PC-3 (cell line): ENCODE data around the gene P2RY2.

Experiments
- EZH2 ChIP-seq: fragments of 300-600 bp; sonication (generic); IDR thresholded peaks from one replicate; pipeline ENCODE4 v1.6.1; 2017; ENCODE audit warnings: antibody characterized with exemption, mild to moderate bottlenecking, low read length; ENCODE audit not compliant: unreplicated experiment
- EZH2phosphoT487 ChIP-seq: fragments of 300-600 bp; sonication (generic); IDR thresholded peaks from 2 replicates; pipeline ENCODE4 v1.6.1; 2018; ENCODE audit warnings: mild to moderate bottlenecking, antibody characterized with exemption, low read length, borderline replicate concordance
- TF ChIP-seq, protein P1 (sequence below): fragments of 300-600 bp; sonication (generic); conservative IDR thresholded peaks from 2 replicates; pipeline ENCODE4 v1.5.1; 2017; ENCODE audit warnings: antibody characterized with exemption, low read depth, mild to moderate bottlenecking, low read length

DNA sequence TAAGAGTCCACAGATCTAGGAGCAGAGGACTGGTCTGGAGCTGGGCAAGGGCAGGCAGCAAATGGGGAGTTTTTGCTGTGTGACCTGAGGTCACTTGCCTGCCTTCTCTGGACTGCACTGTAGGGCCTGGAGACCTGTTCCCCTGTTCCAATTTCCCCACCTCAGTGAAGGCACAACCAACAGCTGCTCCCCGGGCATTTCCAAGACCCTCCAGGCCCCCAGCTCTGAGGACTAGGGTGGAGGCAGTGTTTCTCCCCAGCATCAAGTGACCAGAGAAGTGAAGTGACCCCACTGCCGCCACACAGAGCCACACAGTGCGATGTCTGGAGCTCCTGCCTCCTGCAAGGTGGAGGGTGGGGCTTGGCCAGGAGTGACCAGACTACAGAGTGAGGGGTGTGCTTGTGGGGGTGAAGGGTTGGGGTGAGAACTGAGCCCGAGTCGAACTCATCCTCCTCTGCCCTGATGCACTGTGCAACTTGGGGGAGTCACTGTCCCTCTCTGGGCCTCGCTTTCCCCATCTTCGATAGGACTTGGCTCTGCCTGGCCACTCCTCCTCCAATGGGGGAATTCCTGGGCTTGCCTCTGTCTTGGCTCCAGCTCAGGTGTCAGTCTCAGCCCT is 21.6 kb downstream of the P2RY2 start:
- TF ChIP-seq, protein P1, sequence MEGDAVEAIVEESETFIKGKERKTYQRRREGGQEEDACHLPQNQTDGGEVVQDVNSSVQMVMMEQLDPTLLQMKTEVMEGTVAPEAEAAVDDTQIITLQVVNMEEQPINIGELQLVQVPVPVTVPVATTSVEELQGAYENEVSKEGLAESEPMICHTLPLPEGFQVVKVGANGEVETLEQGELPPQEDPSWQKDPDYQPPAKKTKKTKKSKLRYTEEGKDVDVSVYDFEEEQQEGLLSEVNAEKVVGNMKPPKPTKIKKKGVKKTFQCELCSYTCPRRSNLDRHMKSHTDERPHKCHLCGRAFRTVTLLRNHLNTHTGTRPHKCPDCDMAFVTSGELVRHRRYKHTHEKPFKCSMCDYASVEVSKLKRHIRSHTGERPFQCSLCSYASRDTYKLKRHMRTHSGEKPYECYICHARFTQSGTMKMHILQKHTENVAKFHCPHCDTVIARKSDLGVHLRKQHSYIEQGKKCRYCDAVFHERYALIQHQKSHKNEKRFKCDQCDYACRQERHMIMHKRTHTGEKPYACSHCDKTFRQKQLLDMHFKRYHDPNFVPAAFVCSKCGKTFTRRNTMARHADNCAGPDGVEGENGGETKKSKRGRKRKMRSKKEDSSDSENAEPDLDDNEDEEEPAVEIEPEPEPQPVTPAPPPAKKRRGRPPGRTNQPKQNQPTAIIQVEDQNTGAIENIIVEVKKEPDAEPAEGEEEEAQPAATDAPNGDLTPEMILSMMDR, result no peak
- TF ChIP-seq EZH2, result no peak
- TF ChIP-seq EZH2phosphoT487, result no peak
